Gastroesophageal sphincter (tissue), 4 donors: ENCODE measurements around the gene ZNF580. TPM values are rescaled to one million over a fixed set of nuclear protein-coding genes. Genes with fewer than 3 reads are reported as not detected.

ENCODE experiments used
- ATAC-seq: fragments of 150-250 bp; one replicate; pipeline ENCODE4 v1.9.1; 2016; ENCODE audit warnings: mild to moderate bottlenecking, moderate library complexity
- H3K27ac ChIP-seq, 4 donors: fragments of 200-600 bp; sonication (generic) in 3 of 4; 1 replicate in 3 of 4; 2 replicates in 1 of 4; pipeline ENCODE4 v1.5.1; 2016 to 2019
- H3K27me3 ChIP-seq: fragments of 200-600 bp; sonication (generic); one replicate; pipeline ENCODE4 v1.5.1; 2019
- H3K36me3 ChIP-seq, 2 donors: fragments of 200-600 bp; sonication (generic); one replicate each; pipeline ENCODE4 v1.5.1; 2019; ENCODE audit warnings: control low read depth in 1 of 2
- H3K4me1 ChIP-seq, 3 donors: fragments of 200-600 bp; sonication (generic); 1 replicate in 2 of 3; 2 replicates in 1 of 3; pipeline ENCODE4 v1.5.1; 2016 to 2019; ENCODE audit warnings: control low read depth in 2 of 3
- H3K4me3 ChIP-seq, 2 donors: fragments of 200-600 bp; sonication (generic); one replicate each; pipeline ENCODE4 v1.5.1; 2019; ENCODE audit warnings: mild to moderate bottlenecking in 1 of 2, moderate library complexity in 1 of 2
- H3K9me3 ChIP-seq, 3 donors: fragments of 200-600 bp; sonication (generic); one replicate each; pipeline ENCODE4 v1.5.1; 2017 to 2019; ENCODE audit warnings: control low read depth in 2 of 3
- EP300 ChIP-seq: sonication (generic); formaldehyde crosslinking; IDR thresholded peaks from one replicate; pipeline ENCODE4 v1.6.1; 2017; ENCODE audit warnings: antibody characterized with exemption, mild to moderate bottlenecking
- POLR2A ChIP-seq, 2 donors: fragments of 450-650 bp; IDR thresholded peaks; one replicate each; pipeline ENCODE4 v1.6.1; 2017; ENCODE audit warnings: antibody characterized with exemption in 2 of 2, mild to moderate bottlenecking in 2 of 2, moderate library complexity in 1 of 2
- POLR2AphosphoS5 ChIP-seq: sonication (generic); formaldehyde crosslinking; IDR thresholded peaks from one replicate; pipeline ENCODE4 v1.6.1; 2017; ENCODE audit warnings: antibody characterized with exemption
- WGBS, 2 donors: methylation state at CpG; one replicate each; pipeline ENCODE4 v1.1.5; 2018; ENCODE audit warnings: low coverage in 1 of 2; 5-methylcytosine and 5-hydroxymethylcytosine counted together
- total RNA-seq, 4 donors: library from RNA; depleted of rRNA; stranded (reverse); fragments of >200 nt; gene quantifications; one replicate each; pipeline ENCODE4 v1.1.0, GENCODE V29; 2016
- TF ChIP-seq, protein P1 (sequence below), 4 experiments: fragments of 200-600 bp in 2 of 4; fragments of 450-650 bp in 2 of 4; sonication (generic) in 1 of 4; IDR thresholded peaks; one replicate each; pipeline ENCODE4 v1.5.1; 2017 to 2019; ENCODE audit warnings: antibody characterized with exemption in 4 of 4, mild to moderate bottlenecking in 2 of 4, moderate library complexity in 2 of 4

Gene ZNF580
- total RNA-seq, 4 donors from 2014 or later = 28.9 to 44.1 (median 35.2) TPM

- H3K27me3 ChIP-seq = no peaks in the 10 kb centered on the region
- peaks cover 0 to 61% (median 28%) of the 10 kb centered on the region in 3 donors for H3K4me1 ChIP-seq
- no peaks in the 10 kb centered on the region for H3K9me3 ChIP-seq
- TF ChIP-seq, protein P1, sequence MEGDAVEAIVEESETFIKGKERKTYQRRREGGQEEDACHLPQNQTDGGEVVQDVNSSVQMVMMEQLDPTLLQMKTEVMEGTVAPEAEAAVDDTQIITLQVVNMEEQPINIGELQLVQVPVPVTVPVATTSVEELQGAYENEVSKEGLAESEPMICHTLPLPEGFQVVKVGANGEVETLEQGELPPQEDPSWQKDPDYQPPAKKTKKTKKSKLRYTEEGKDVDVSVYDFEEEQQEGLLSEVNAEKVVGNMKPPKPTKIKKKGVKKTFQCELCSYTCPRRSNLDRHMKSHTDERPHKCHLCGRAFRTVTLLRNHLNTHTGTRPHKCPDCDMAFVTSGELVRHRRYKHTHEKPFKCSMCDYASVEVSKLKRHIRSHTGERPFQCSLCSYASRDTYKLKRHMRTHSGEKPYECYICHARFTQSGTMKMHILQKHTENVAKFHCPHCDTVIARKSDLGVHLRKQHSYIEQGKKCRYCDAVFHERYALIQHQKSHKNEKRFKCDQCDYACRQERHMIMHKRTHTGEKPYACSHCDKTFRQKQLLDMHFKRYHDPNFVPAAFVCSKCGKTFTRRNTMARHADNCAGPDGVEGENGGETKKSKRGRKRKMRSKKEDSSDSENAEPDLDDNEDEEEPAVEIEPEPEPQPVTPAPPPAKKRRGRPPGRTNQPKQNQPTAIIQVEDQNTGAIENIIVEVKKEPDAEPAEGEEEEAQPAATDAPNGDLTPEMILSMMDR (IDR thresholded peaks at IDR 0.05) = no peak
- TF ChIP-seq POLR2AphosphoS5 (no peak), POLR2A (IDR thresholded peaks at IDR 0.05) (no peak), EP300 (no peak)
- WGBS, 2 donors = 80 to 81% methylated on average over 1 to 4 of the region's 17 CpGs
- H3K27ac ChIP-seq = no peak overlapping the region
- peaks cover 0 to 29% of the 10 kb centered on the region in 2 donors for H3K36me3 ChIP-seq
- H3K4me3 ChIP-seq = no peak overlapping the region
- no peak for ATAC-seq
Measured at GRCh38 chr19:55650602-55651230, 9.9 kb downstream of the ZNF580 start.

DNA sequence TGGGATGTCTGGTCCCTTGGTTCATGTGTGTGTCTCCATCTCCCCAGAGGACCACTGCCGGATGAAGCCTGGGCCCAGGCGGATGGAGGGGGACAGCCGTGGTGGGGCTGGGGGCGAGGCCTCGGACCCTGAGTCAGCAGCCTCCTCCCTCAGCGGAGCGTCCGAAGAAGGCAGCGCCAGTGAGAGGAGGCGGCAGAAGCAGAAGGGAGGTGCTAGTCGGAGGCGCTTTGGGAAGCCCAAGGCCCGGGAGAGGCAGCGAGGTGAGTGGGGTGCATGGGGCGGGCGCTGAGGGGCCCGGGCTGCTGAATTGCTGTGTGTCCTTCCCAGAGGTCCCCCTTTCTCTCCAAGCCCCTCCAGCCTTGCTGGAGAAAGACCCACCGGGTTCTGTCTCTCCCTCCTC is 10.4 kb downstream of the ZNF580 start:
- WGBS, 2 donors = 82% methylated on average over 10 of the region's 18 CpGs; no CpG with 5 or more reads in 1 of the 2 donors
- Histone ChIP-seq H3K9me3 (no peaks in the 10 kb centered on the region), H3K27ac (no peak overlapping the region), H3K36me3 (peaks cover 0 to 24% of the 10 kb centered on the region in 2 donors), H3K27me3 (no peaks in the 10 kb centered on the region), H3K4me3 (no peak overlapping the region), H3K4me1 (peaks cover 0 to 63% (median 32%) of the 10 kb centered on the region in 3 donors)
- TF ChIP-seq POLR2A (IDR thresholded peaks at IDR 0.05) (no peak), POLR2AphosphoS5 (no peak), EP300 (no peak)
- TF ChIP-seq, protein P1 (IDR thresholded peaks at IDR 0.05) = no peak
- no peak for ATAC-seq

DNA sequence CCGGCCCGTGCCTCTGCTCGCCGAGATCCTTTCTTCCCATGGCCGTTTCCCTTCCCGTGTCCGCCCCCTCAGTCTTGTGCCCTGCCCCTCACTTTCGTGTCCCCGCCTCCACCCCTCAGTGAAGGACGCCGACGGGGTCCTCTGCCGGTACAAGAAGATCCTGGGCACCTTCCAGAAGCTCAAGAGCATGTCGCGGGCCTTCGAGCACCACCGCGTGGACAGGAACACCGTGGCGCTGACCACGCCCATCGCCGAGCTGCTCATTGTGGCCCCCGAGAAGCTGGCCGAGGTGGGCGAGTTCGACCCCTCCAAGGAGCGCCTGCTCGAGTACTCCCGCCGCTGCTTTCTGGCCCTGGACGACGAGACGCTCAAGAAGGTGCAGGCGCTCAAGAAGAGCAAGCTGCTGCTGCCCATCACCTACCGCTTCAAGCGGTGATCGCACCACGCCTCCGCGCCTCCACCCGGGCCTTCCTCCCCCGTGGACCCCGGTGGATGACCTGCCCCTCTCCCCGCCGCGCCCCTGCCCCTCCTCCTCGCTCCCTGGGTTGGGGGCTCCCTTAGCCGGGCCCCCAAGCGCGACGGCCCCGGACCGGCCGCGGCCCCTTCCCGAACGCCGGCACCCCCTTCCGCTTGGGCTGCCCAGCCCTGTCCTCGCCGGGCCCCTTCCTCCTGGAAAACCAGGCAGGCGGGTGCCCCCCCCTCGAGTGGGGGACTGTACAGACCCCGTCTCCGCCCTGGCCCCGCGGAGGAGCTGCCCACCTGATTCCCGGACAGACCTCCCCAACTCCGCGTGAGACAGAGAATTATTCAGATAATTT is 11.7 kb downstream of the ZNF580 start:
- WGBS, 2 donors = 60% methylated on average over 1 to 8 of the region's 71 CpGs
- TF ChIP-seq, protein P1 (IDR thresholded peaks at IDR 0.05) = no peak
- TF ChIP-seq EP300 (no peak), POLR2A (IDR thresholded peaks at IDR 0.05) (no peak), POLR2AphosphoS5 (no peak)
- H3K4me3 ChIP-seq = no peak overlapping the region
- peaks cover 0 to 63% (median 38%) of the 10 kb centered on the region in 3 donors for H3K4me1 ChIP-seq
- no peaks in the 10 kb centered on the region for H3K9me3 ChIP-seq
- H3K27me3 ChIP-seq = no peaks in the 10 kb centered on the region
- H3K36me3 ChIP-seq = peaks cover 0 to 23% of the 10 kb centered on the region in 2 donors
- peak overlapping the region in 3 of 4 donors; percentile 97 to 99 (median 98) for H3K27ac ChIP-seq
- no peak for ATAC-seq

DNA sequence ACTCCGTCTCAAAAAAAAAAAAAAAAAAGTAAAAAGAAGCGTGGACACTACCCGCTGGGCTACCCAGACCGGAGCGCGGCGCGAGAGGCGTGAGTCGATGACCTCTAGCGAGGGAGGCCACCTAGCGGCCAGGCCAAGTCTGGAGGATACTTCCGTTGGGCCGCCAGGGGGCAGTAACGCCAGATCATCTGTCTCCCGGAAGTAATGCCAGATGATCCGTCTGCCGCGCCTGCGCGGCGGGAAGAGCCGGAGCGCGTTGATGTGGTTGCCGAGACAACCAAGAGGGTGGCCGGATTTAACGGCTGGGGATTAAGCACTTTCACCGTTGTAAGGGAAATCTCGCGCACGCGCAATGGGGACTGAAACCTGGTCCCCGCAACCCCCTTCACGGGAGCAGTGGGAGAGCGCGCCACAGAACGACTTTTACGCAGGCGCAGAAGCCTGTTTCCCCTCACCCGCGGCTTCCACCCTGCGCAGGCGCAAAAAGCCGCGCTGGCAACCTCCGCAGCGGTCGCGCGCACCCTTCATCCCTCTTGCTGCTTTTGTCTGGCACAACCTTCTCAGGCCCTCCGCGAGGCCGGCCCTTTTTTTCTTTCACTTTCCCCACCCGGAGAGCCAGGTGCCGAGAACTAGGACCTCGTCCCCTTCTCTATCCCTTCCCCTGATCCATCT is 13.0 kb downstream of the ZNF580 start:
- H3K36me3 ChIP-seq = peaks cover 0 to 26% of the 10 kb centered on the region in 2 donors
- no peaks in the 10 kb centered on the region for H3K9me3 ChIP-seq
- peak overlapping the region; percentile 71 to 97 for H3K4me3 ChIP-seq
- 4% methylated on average over 14 of the region's 57 CpGs; no CpG with 5 or more reads in 1 of the 2 donors for WGBS, 2 donors
- peak; percentile 82 for ATAC-seq
- H3K27ac ChIP-seq = peak overlapping the region; percentile 71 to 99 (median 98)
- peaks cover 0 to 63% (median 46%) of the 10 kb centered on the region in 3 donors for H3K4me1 ChIP-seq
- no peaks in the 10 kb centered on the region for H3K27me3 ChIP-seq
- peak; percentile 78 to 81 for TF ChIP-seq POLR2A (IDR thresholded peaks at IDR 0.05)
- TF ChIP-seq EP300 = no peak
- TF ChIP-seq, protein P1 (IDR thresholded peaks at IDR 0.05) = peak in 3 of 4 experiments; percentile 88 to 100 (median 100)
- peak; percentile 85 for TF ChIP-seq POLR2AphosphoS5
